LNCAP (cell line): ENCODE data around the gene CYP4V2.

ENCODE experiments used
- TF ChIP-seq, protein P1 (sequence below): fragments of 450-650 bp; IDR thresholded peaks from 2 replicates; pipeline ENCODE4 v1.5.1; 2017; ENCODE audit warnings: mild to moderate bottlenecking

The CYP4V2 gene

DNA sequence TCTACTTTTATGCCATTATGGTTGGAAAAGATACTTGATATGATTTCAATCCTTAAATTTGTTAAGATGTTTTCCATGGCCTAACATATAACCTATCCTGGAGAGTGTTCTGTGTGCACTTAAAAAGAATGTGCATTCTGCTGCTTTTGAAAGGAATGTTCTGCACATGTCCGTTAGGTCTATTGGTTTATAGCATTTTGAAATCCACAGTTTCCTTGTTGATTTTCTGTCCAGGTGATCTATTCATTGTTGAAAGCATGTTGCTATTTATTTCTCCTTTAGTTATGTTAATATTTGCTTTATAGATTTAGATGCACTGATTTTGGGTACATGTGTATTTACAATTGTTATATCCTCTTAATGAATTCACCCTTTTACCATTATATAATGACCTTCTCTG is 30.3 kb downstream of the CYP4V2 start:
- TF ChIP-seq, protein P1, sequence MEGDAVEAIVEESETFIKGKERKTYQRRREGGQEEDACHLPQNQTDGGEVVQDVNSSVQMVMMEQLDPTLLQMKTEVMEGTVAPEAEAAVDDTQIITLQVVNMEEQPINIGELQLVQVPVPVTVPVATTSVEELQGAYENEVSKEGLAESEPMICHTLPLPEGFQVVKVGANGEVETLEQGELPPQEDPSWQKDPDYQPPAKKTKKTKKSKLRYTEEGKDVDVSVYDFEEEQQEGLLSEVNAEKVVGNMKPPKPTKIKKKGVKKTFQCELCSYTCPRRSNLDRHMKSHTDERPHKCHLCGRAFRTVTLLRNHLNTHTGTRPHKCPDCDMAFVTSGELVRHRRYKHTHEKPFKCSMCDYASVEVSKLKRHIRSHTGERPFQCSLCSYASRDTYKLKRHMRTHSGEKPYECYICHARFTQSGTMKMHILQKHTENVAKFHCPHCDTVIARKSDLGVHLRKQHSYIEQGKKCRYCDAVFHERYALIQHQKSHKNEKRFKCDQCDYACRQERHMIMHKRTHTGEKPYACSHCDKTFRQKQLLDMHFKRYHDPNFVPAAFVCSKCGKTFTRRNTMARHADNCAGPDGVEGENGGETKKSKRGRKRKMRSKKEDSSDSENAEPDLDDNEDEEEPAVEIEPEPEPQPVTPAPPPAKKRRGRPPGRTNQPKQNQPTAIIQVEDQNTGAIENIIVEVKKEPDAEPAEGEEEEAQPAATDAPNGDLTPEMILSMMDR = no peak

DNA sequence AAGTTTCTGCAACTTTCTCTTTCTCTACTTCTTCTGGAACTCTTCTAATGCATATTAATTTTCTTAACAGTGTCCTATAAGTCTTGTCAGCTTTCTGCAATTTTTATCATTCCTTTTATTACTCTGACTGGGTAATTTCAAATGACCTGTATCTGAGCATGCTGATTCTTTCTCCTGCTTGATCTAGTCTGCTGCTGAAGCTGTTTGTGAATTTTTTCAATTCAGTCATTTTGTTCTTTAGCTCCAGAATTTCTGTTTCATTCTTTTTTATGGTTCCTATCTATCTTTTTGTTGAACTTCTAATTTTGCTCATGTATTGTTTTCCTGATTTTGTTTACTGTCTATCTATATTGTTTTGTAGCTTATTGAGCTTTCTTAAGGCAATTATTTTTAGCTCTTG is 34.5 kb downstream of the CYP4V2 start:
- TF ChIP-seq, protein P1 = no peak

DNA sequence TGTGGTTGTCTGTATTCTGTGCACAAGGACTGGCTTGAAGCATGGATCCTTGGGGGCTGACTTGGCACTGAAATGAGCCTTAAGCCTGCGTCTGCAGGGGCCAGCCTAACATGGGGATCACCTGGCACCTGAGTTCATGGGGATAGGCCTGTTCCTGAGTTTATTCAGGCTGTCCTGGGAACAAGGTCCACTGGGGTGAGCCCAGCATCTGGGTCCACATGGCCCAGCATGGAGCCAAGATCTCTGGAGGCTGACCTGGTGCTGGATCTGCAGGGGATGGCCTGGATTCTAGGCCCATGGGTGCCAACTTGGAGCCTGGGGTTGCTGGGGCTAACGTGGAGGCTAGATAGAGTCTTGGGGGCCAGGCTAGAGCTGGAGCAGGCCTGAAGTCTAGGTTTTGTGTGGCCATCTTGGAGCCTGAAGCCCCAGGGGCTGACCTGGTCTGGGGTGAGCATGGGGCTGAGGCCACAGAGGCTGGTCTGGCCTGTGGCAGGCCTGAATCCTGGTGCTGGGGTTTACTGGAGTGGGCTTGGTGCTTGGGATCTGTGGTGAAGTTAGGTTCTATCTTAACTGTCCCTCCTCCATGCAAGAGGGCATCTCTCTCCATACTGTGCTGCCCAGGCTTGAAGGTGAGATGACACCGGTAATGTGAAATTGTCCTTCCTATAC is 35.3 kb downstream of the CYP4V2 start:
- TF ChIP-seq, protein P1 = no peak

DNA sequence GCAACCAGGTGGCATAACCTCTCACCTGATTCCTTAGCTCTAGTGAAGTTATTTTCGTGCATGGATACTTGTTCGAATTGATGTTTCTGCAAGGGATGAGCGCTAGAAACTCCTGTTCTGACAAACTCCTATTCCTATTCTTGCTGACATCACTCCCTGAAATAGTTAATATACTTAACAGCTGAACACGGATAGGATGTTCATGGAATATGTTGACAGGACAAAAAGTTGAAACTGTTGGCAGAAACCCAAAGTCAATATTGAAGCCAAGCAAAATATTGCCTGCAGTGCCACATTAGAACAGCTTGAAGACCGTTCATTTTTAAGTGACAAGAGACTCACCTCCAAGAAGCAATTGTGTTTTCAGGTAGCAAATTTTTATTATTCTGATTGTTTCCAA is 35.9 kb downstream of the CYP4V2 start, which contains the start of gene KLKB1:
KLKB1 (plus strand) TSS at position 287 of the 400 bp plus-strand sequence. CDS start 689 bp downstream, outside the sequence.
- TF ChIP-seq, protein P1 = no peak

DNA sequence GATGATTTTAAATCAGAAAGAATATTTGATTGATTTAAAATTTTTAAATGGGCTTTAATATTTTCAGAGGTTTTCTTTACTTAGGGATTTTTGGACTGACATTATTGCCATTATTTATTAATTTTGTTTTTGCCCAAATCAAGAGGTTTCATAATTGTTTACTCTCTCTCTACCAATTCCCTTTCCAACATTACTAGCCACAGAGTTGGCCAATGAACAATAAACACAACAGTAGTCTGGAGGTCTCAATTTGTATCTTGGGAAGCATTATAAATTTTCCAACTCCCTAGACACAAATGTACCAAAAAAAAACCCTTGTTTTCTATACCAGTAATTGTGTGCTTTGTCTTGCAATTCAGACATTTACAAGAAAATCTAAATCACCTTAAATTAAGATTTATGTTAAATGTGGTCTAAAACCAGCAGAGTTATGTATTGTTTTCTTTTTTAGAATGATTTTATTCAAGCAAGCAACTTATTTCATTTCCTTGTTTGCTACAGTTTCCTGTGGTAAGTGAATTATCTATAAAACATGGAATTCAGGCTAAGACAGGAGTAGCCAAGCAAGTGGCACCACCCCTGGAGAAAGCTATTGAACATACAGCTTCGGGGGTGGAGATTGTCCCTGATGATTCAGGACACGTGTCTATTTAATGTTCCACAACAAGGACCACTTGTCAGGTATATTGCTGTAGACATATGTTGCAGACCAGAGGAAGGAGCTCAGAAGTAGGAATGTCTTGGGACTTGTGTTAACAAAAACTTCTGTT is 36.6 kb downstream of the CYP4V2 start:
- TF ChIP-seq, protein P1 = no peak

DNA sequence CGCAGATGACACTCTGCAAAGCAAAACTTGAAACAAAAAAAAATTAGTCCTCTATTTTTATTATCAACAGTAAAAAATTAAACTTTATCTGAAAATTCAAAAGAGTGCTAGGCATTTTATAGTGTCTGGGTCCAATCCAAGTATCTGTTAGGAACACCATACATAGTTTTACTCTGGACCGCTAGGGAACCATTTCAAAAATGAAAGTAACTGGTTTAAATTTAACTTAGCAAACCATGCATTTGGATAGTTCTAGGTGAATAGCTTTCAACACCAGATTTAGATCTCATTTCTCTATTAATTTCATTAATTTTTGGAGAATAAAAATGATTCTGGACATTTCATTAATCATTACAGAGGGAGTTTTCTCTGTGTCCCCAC is 37.1 kb downstream of the CYP4V2 start:
- TF ChIP-seq, protein P1 = no peak

DNA sequence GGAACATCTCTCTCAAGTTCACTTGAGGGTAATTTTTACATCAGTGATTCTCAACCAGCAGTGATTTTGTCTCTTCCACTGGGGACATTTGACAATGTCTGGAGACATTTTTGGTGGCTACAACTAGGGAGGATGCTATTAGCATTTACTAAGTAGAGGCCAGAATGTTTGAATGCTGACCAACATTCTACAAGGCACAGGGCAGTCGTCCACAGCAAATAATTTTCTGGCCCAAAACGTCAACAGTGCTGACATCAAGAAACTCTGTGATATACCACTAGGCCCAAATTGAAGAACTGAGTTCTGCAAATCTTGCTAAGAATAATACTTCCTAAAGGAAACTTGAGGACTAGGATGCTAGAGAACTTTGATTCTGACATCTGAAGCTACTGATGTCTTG is 43.0 kb downstream of the CYP4V2 start:
- TF ChIP-seq, protein P1 = no peak
